HG02970 (cell line): ENCODE data around the gene STX10.

ENCODE experiments used
- ATAC-seq: cut with Tn5 transposase; IDR thresholded peaks from one replicate; pipeline ENCODE4 v1.9.1; 2021; ENCODE audit warnings: mild to moderate bottlenecking, moderate library complexity, moderate number of reproducible peaks; ENCODE audit not compliant: unreplicated experiment, low FRiP score

The STX10 gene

GRCh38 chr19:13102666-13103580, 47.3 kb downstream of the STX10 start, which contains the start of gene LYL1:
LYL1 (minus strand) TSS chr19:13102858; CDS start chr19:13101171, 1,687 bp downstream.
- ATAC-seq = no peak

- ATAC-seq = no peak
These were observed 47.8 kb downstream of the STX10 start for GRCh38 chr19:13102416-13102665.

GRCh38 chr19:13101590-13102415, 48.4 kb downstream of the STX10 start:
- no peak for ATAC-seq

GRCh38 chr19:13100841-13101589, 49.2 kb downstream of the STX10 start:
- no peak for ATAC-seq

GRCh38 chr19:13100031-13100588, 50.1 kb downstream of the STX10 start:
- no peak for ATAC-seq

GRCh38 chr19:13099073-13099999, 50.8 kb downstream of the STX10 start:
- no peak for ATAC-seq

GRCh38 chr19:13098277-13099072, 51.7 kb downstream of the STX10 start:
- no peak for ATAC-seq

GRCh38 chr19:13097463-13098258, 52.5 kb downstream of the STX10 start:
- no peak for ATAC-seq

GRCh38 chr19:13097033-13097462, 53.1 kb downstream of the STX10 start:
- ATAC-seq = no peak

- ATAC-seq = no peak
These were observed 53.9 kb downstream of the STX10 start for GRCh38 chr19:13095934-13096927.

GRCh38 chr19:13095393-13095784, 54.8 kb downstream of the STX10 start:
- no peak for ATAC-seq

- no peak for ATAC-seq
These were observed 55.3 kb downstream of the STX10 start for GRCh38 chr19:13094771-13095392.

- ATAC-seq = no peak
These were observed 56.1 kb downstream of the STX10 start for GRCh38 chr19:13094106-13094504.
